Measurements from ENCODE around the gene LARP4B. TPM values are rescaled to one million over a fixed set of nuclear protein-coding genes. Genes with fewer than 3 reads are reported as not detected.

Gene LARP4B
- total RNA-seq, 1 donor = 13.6 TPM

DNA sequence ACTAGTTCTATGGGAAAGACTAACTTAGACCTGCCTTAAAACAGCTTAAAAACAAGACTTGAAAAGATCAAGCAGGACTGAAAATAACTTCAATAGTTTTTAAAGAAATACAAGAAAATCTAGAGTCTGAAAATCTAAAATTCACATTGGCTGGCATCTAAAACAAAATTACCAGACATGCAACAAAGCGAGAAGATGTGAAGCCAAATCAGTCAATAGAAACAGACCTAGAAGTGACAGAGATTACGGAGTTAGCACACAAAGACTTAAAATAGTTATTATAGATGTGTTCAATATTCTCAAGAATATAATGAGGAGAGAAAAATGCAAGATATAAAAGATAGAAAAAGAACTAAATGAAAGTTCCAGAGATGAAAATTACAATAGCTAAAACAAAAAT, 163.7 kb downstream of the LARP4B start:
- Histone ChIP-seq H3K27me3 (ENCODE audit: insufficient read depth, low read length) (peaks cover 7% of the 10 kb centered on the region), H3K4me3 (ENCODE audit: low read length) (no peak overlapping the region), H3K9me3 (ENCODE audit: low read depth, low read length) (peaks cover 17% of the 10 kb centered on the region), H3K4me1 (ENCODE audit: insufficient read depth, low read length) (no peaks in the 10 kb centered on the region)

DNA sequence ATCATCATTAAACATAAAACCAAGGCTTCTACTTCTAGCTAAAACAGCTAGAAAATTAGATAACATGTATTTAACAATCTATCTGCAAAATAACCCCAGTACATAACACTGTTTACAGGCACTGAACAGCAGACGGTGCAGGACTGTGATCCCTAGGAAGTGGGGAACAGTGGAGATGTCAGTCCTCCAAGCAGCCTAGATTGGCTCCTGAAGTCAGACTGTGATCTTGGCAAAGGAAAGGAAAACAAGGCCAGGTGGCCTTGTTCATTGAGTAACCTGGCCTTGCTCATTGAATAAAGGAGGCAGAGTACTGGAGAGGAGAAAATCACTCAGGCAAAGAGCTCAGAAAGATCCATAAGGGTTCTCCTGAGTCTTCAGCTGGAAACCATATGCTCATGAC, 164.3 kb downstream of the LARP4B start:
- Histone ChIP-seq H3K9me3 (ENCODE audit: low read depth, low read length) (peaks cover 23% of the 10 kb centered on the region), H3K4me3 (ENCODE audit: low read length) (no peak overlapping the region), H3K4me1 (ENCODE audit: insufficient read depth, low read length) (no peaks in the 10 kb centered on the region), H3K27me3 (ENCODE audit: insufficient read depth, low read length) (peaks cover 13% of the 10 kb centered on the region)

GRCh38 chr10:761376-761775, 170.1 kb downstream of the LARP4B start:
- Histone ChIP-seq H3K4me1 (ENCODE audit: insufficient read depth, low read length) (no peaks in the 10 kb centered on the region), H3K27me3 (ENCODE audit: insufficient read depth, low read length) (peaks cover 17% of the 10 kb centered on the region), H3K9me3 (ENCODE audit: low read depth, low read length) (peaks cover 30% of the 10 kb centered on the region), H3K4me3 (ENCODE audit: low read length) (no peak overlapping the region)

DNA sequence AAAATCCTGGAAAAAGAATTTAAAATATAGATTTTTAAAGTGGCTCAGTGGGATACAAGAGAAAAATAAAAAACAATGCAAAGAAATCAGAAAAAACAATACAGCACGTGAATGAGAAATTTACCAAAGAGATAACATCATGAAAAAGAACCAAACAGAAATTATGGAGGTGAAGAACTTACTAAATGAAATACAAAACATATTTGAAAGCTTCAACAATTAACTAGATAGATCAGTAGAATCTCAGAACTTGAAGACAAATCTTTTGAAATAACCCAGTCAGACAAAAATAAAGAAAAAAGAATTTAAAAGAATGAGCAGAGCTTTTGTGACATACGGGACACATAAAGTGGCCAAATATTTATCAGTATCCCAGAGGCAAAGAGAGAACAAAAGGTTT, 170.9 kb downstream of the LARP4B start:
- Histone ChIP-seq H3K9me3 (ENCODE audit: low read depth, low read length) (peaks cover 31% of the 10 kb centered on the region), H3K4me1 (ENCODE audit: insufficient read depth, low read length) (no peaks in the 10 kb centered on the region), H3K27me3 (ENCODE audit: insufficient read depth, low read length) (peaks cover 17% of the 10 kb centered on the region), H3K4me3 (ENCODE audit: low read length) (no peak overlapping the region)

DNA sequence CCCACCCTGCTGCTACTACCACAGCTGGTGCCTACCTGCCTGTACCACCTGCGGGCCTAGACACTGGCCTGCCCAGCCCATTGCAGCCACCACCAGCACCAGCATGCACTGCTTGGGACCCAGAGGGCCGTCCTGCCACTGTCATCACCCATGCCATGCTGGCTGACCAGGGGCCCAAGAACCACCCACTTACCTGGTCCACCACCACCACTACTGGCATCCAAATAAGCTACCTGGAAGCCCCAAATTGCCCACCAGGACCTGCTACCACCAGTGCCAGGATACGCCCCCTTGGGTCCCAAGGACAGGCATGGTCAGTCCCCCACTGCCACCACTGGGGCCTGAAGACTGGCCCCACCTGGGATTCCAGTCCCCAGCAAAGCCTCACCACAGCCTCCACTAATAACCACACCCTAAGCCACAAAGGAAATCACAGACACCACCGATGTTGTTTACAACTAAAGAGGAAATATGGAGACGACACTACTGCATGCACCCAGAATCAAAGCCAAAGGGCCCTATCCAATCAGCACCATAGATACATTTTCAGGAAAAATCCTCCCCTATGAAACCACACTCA, 171.5 kb downstream of the LARP4B start:
- peaks cover 37% of the 10 kb centered on the region for H3K9me3 ChIP-seq (ENCODE audit: low read depth, low read length)
- H3K4me3 ChIP-seq (ENCODE audit: low read length) = no peak overlapping the region
- H3K27me3 ChIP-seq (ENCODE audit: insufficient read depth, low read length) = peaks cover 21% of the 10 kb centered on the region
- no peaks in the 10 kb centered on the region for H3K4me1 ChIP-seq (ENCODE audit: insufficient read depth, low read length)

Other genes starting within 250 kb of the LARP4B start
- 1.7 TPM for gene DIP2C, start 242.0 kb downstream of the LARP4B start, total RNA-seq
- 42.3 TPM for gene GTPBP4, start 56.7 kb upstream of the LARP4B start, total RNA-seq
- not detected for gene IDI2, start 94.2 kb upstream of the LARP4B start, total RNA-seq
- gene IDI1, start 117.4 kb upstream of the LARP4B start, total RNA-seq = 180 TPM
- gene WDR37, start 124.7 kb upstream of the LARP4B start, total RNA-seq = 26.6 TPM

Measured in mononuclear cell (primary cell).